ENCODE results near the gene FAM241A. TPM values are rescaled to one million over a fixed set of nuclear protein-coding genes. Genes with fewer than 3 reads are reported as not detected.

Gene FAM241A
- total RNA-seq, 1 donor: 2.2 TPM

- Histone ChIP-seq H3K27ac (ENCODE audit: low read depth, low read length) (peak overlapping the region; percentile 82), H3K4me2 (ENCODE audit: insufficient read depth, low read length) (peak overlapping the region; percentile 85), H3K79me2 (ENCODE audit: insufficient read depth, low read length) (no peaks in the 10 kb centered on the region), H3K9me3 (ENCODE audit: low read depth, low read length) (no peaks in the 10 kb centered on the region), H3K36me3 (ENCODE audit: insufficient read depth, low read length) (no peaks in the 10 kb centered on the region), H3K4me3 (ENCODE audit: insufficient read depth, low read length) (peak overlapping the region; percentile 57), H3K4me1 (ENCODE audit: insufficient read depth, low read length) (peaks cover 12% of the 10 kb centered on the region), H3K27me3 (ENCODE audit: insufficient read depth, low read length) (no peaks in the 10 kb centered on the region), H2AFZ (ENCODE audit: low read length) (peak overlapping the region; percentile 93), H4K20me1 (ENCODE audit: insufficient read depth, low read length) (no peaks in the 10 kb centered on the region)
- no peak for DNase-seq (ENCODE audit: insufficient read length, low spot score, missing footprints)
- TF ChIP-seq CTCF (IDR thresholded peaks at IDR 0.05; ENCODE audit: extremely low read depth, low read depth, low read length): no peak
Measured at GRCh38 chr4:112127803-112128202, 17.5 kb upstream of the FAM241A start.

- no peaks in the 10 kb centered on the region for H3K27me3 ChIP-seq (ENCODE audit: insufficient read depth, low read length)
- H3K9me3 ChIP-seq (ENCODE audit: low read depth, low read length): no peaks in the 10 kb centered on the region
- no peak overlapping the region for H3K4me2 ChIP-seq (ENCODE audit: insufficient read depth, low read length)
- TF ChIP-seq CTCF (IDR thresholded peaks at IDR 0.05; ENCODE audit: extremely low read depth, low read depth, low read length): no peak
- peaks cover 12% of the 10 kb centered on the region for H3K4me1 ChIP-seq (ENCODE audit: insufficient read depth, low read length)
- no peaks in the 10 kb centered on the region for H3K36me3 ChIP-seq (ENCODE audit: insufficient read depth, low read length)
- H3K4me3 ChIP-seq (ENCODE audit: insufficient read depth, low read length): no peak overlapping the region
- no peak overlapping the region for H2AFZ ChIP-seq (ENCODE audit: low read length)
- H4K20me1 ChIP-seq (ENCODE audit: insufficient read depth, low read length): no peaks in the 10 kb centered on the region
- no peak for DNase-seq (ENCODE audit: insufficient read length, low spot score, missing footprints)
- no peaks in the 10 kb centered on the region for H3K79me2 ChIP-seq (ENCODE audit: insufficient read depth, low read length)
- no peak overlapping the region for H3K27ac ChIP-seq (ENCODE audit: low read depth, low read length)
Measured at GRCh38 chr4:112128452-112128851, 16.8 kb upstream of the FAM241A start.

GRCh38 chr4:112130906-112131305 is 14.3 kb upstream of the FAM241A start:
- Histone ChIP-seq H3K27me3 (ENCODE audit: insufficient read depth, low read length) (no peaks in the 10 kb centered on the region), H3K9me3 (ENCODE audit: low read depth, low read length) (no peaks in the 10 kb centered on the region), H2AFZ (ENCODE audit: low read length) (peak overlapping the region; percentile 40), H3K4me1 (ENCODE audit: insufficient read depth, low read length) (peaks cover 12% of the 10 kb centered on the region), H3K4me3 (ENCODE audit: insufficient read depth, low read length) (no peak overlapping the region), H3K27ac (ENCODE audit: low read depth, low read length) (no peak overlapping the region), H3K4me2 (ENCODE audit: insufficient read depth, low read length) (peak overlapping the region; percentile 27), H3K36me3 (ENCODE audit: insufficient read depth, low read length) (no peaks in the 10 kb centered on the region), H4K20me1 (ENCODE audit: insufficient read depth, low read length) (no peaks in the 10 kb centered on the region), H3K79me2 (ENCODE audit: insufficient read depth, low read length) (no peaks in the 10 kb centered on the region)
- DNase-seq (ENCODE audit: insufficient read length, low spot score, missing footprints): no peak
- TF ChIP-seq CTCF (IDR thresholded peaks at IDR 0.05; ENCODE audit: extremely low read depth, low read depth, low read length): no peak

- TF ChIP-seq CTCF (IDR thresholded peaks at IDR 0.05; ENCODE audit: extremely low read depth, low read depth, low read length): no peak
- H3K27me3 ChIP-seq (ENCODE audit: insufficient read depth, low read length): peaks cover 2% of the 10 kb centered on the region
- H3K4me2 ChIP-seq (ENCODE audit: insufficient read depth, low read length): no peak overlapping the region
- H4K20me1 ChIP-seq (ENCODE audit: insufficient read depth, low read length): no peaks in the 10 kb centered on the region
- no peak overlapping the region for H3K4me3 ChIP-seq (ENCODE audit: insufficient read depth, low read length)
- no peaks in the 10 kb centered on the region for H3K9me3 ChIP-seq (ENCODE audit: low read depth, low read length)
- H3K27ac ChIP-seq (ENCODE audit: low read depth, low read length): no peak overlapping the region
- H3K79me2 ChIP-seq (ENCODE audit: insufficient read depth, low read length): no peaks in the 10 kb centered on the region
- no peak for DNase-seq (ENCODE audit: insufficient read length, low spot score, missing footprints)
- H3K36me3 ChIP-seq (ENCODE audit: insufficient read depth, low read length): no peaks in the 10 kb centered on the region
- H3K4me1 ChIP-seq (ENCODE audit: insufficient read depth, low read length): no peaks in the 10 kb centered on the region
- H2AFZ ChIP-seq (ENCODE audit: low read length): no peak overlapping the region
Measured at GRCh38 chr4:112136551-112136950, 8.7 kb upstream of the FAM241A start.
